SK-N-SH (cell line): ENCODE measurements around the gene TRIM58. TPM values are rescaled to one million over a fixed set of nuclear protein-coding genes. Genes with fewer than 3 reads are reported as not detected.

ENCODE experiments used
- CTCF ChIA-PET: fragments of 300-600, 350-600 bp; formaldehyde crosslinking; extraction: SDS; loops from one replicate; lab custom pipeline; 2021; lab: Yijun Ruan, JAX
- POLR2A ChIA-PET: fragments of 350-600 bp; sonication (Branson Sonifier 250); formaldehyde crosslinking; extraction: SDS; loops from one replicate; lab custom pipeline; 2020; ENCODE audit warnings: antibody characterized with exemption, inconsistent platforms; lab: Yijun Ruan, JAX
- DNase-seq: peaks from one replicate; pipeline ENCODE4 v3.0.0; 2012
- H2AFZ ChIP-seq: fragments of 200-600 bp; sonication (generic); 2 replicates; pipeline ENCODE4 v1.8.1; 2016; ENCODE audit warnings: antibody characterized with exemption, mild to moderate bottlenecking, low read depth
- H3F3A ChIP-seq: fragments of 200-600 bp; sonication (generic); replicated peaks from 2 replicates; pipeline ENCODE3; 2016; ENCODE audit warnings: antibody characterized with exemption, mild to moderate bottlenecking; ENCODE audit not compliant: insufficient read depth
- H3K27ac ChIP-seq, 2 experiments: fragments of 200-500 bp in 1 of 2; fragments of 200-600 bp in 1 of 2; sonication (Bioruptor generic) in 1 of 2; sonication (generic), shearing (Covaris generic) in 1 of 2; 2 replicates each; pipeline versions ENCODE4 v1.5.1 to v1.6.1; 2014 to 2016; ENCODE audit warnings: low read depth in 2 of 2, inconsistent platforms in 1 of 2, low read length in 1 of 2, mild to moderate bottlenecking in 1 of 2, mixed read lengths in 1 of 2
- H3K27me3 ChIP-seq: fragments of 200-600 bp; sonication (generic), shearing (Covaris generic); 2 replicates; pipeline ENCODE4 v1.6.1; 2016; ENCODE audit warnings: mixed run types; ENCODE audit not compliant: insufficient read depth
- H3K36me3 ChIP-seq, 2 experiments: fragments of 200-500 bp in 1 of 2; fragments of 200-600 bp in 1 of 2; sonication (Bioruptor generic) in 1 of 2; sonication (generic) in 1 of 2; replicated peaks in 1 of 2; 2 replicates each; pipeline versions ENCODE3 to v1.5.1; 2014 to 2016; ENCODE audit warnings: low read length in 1 of 2, mild to moderate bottlenecking in 1 of 2; ENCODE audit not compliant: insufficient read depth in 2 of 2, control insufficient read depth in 1 of 2
- H3K4me1 ChIP-seq, 2 experiments: fragments of 200-500 bp in 1 of 2; fragments of 200-600 bp in 1 of 2; sonication (Bioruptor generic) in 1 of 2; sonication (generic), shearing (Covaris generic) in 1 of 2; 2 replicates each; pipeline versions ENCODE4 v1.5.1 to v1.6.1; 2014 to 2016; ENCODE audit warnings: low read depth in 1 of 2, low read length in 1 of 2, mixed run types in 1 of 2; ENCODE audit not compliant: insufficient read depth in 2 of 2, control insufficient read depth in 1 of 2
- H3K4me2 ChIP-seq: fragments of 200-600 bp; sonication (generic), shearing (Covaris generic); 2 replicates; pipeline ENCODE4 v1.6.1; 2017; ENCODE audit warnings: mixed run types
- H3K4me3 ChIP-seq, 2 experiments: fragments of 200-500 bp in 1 of 2; fragments of 200-600 bp in 1 of 2; sonication (Bioruptor generic) in 1 of 2; sonication (generic), shearing (Covaris generic) in 1 of 2; 2 replicates each; pipeline versions ENCODE4 v1.5.1 to v1.8.1; 2014 to 2016; ENCODE audit warnings: low read depth in 2 of 2, inconsistent platforms in 1 of 2, low read length in 1 of 2, mild to moderate bottlenecking in 1 of 2, mixed read lengths in 1 of 2, moderate library complexity in 1 of 2
- H3K79me2 ChIP-seq: fragments of 200-600 bp; sonication (generic); 2 replicates; pipeline ENCODE4 v1.8.1; 2017; ENCODE audit warnings: mild to moderate bottlenecking; ENCODE audit not compliant: insufficient read depth
- H3K9ac ChIP-seq: fragments of 200-600 bp; sonication (generic); 2 replicates; pipeline ENCODE4 v1.6.1; 2017; ENCODE audit warnings: mixed run types
- H3K9me2 ChIP-seq: fragments of 200-600 bp; sonication (generic); 2 replicates; pipeline ENCODE4 v1.6.1; 2017; ENCODE audit warnings: mixed run types
- H3K9me3 ChIP-seq: fragments of 200-600 bp; sonication (generic); 2 replicates; pipeline ENCODE4 v1.6.1; 2017; ENCODE audit warnings: mixed run types, mild to moderate bottlenecking, moderate library complexity
- H4K20me1 ChIP-seq: fragments of 200-600 bp; sonication (generic); 2 replicates; pipeline ENCODE4 v1.6.1; 2017; ENCODE audit warnings: mild to moderate bottlenecking, mixed run types; ENCODE audit not compliant: insufficient read depth
- CHD2 ChIP-seq: fragments of 150-350 bp; IDR thresholded peaks from 2 replicates; pipeline ENCODE4 v1.6.1; 2018; ENCODE audit warnings: low read length; ENCODE audit not compliant: partially characterized antibody
- FOSL2 ChIP-seq: IDR thresholded peaks from 2 replicates; pipeline ENCODE4 v1.4.0; 2012; ENCODE audit warnings: low read depth, mild to moderate bottlenecking, moderate library complexity, borderline replicate concordance
- FOXJ3 ChIP-seq: sonication (generic); formaldehyde crosslinking; IDR thresholded peaks from 2 replicates; pipeline ENCODE4 v1.5.1; 2020; ENCODE audit warnings: mild to moderate bottlenecking, missing genetic modification reagents
- GATA2 ChIP-seq: sonication (generic); formaldehyde crosslinking; IDR thresholded peaks from 2 replicates; pipeline ENCODE4 v1.5.0; 2020; ENCODE audit warnings: mild to moderate bottlenecking, missing genetic modification reagents
- JUND ChIP-seq: IDR thresholded peaks from 2 replicates; pipeline ENCODE4 v1.4.0; 2012
- NRF1 ChIP-seq: IDR thresholded peaks from 2 replicates; pipeline ENCODE4 v1.6.1; 2012; ENCODE audit warnings: low read depth, mild to moderate bottlenecking, low read length
- PBX3 ChIP-seq: IDR thresholded peaks from 2 replicates; pipeline ENCODE4; 2012
- SIN3A ChIP-seq: IDR thresholded peaks from 2 replicates; pipeline ENCODE4 v1.6.1; 2012; ENCODE audit warnings: low read depth, mild to moderate bottlenecking, low read length, moderate library complexity, borderline replicate concordance
- TCF12 ChIP-seq: IDR thresholded peaks from 2 replicates; pipeline ENCODE4 v1.4.0; 2012
- TEAD4 ChIP-seq: IDR thresholded peaks from 2 replicates; pipeline ENCODE4 v1.4.0; 2012; ENCODE audit warnings: mild to moderate bottlenecking, borderline replicate concordance; ENCODE audit not compliant: insufficient read depth
- WGBS: methylation state at CpG from one replicate; pipeline ENCODE4 v1.1.6; 2017; ENCODE audit warnings: low lambda C conversion rate; 5-methylcytosine and 5-hydroxymethylcytosine counted together
- polyA plus RNA-seq, 3 experiments: library from polyadenylated mRNA; depleted of rRNA; stranded (reverse); fragments of >200 nt; gene quantifications; 2 replicates each; pipeline ENCODE4 v1.2.3, GENCODE V29; 2012
- TF ChIP-seq, protein P1 (sequence below): IDR thresholded peaks from 2 replicates; pipeline ENCODE4 v1.4.0; 2012; ENCODE audit warnings: low read depth, borderline replicate concordance

TRIM58 gene
- polyA plus RNA-seq, 1 of the 3 experiments (the other 2 are of a cell fraction): 0.35 TPM

GRCh38 chr1:247906504-247907047 is 49.6 kb downstream of the TRIM58 start:
- 5% methylated on average over 7 of the region's 7 CpGs for WGBS
- ChIA-PET CTCF (no interaction called here), POLR2A (no interaction called here)
- peaks cover 8% of the 10 kb centered on the region for H3F3A ChIP-seq
- no peaks in the 10 kb centered on the region for H3K9me2 ChIP-seq
- H3K36me3 ChIP-seq: no peaks in the 10 kb centered on the region
- H3K79me2 ChIP-seq: no peaks in the 10 kb centered on the region
- peak overlapping the region in 1 of 2 experiments; percentile 66; a peak in 2 of 4 replicates for H3K27ac ChIP-seq
- H3K4me1 ChIP-seq: no peaks in the 10 kb centered on the region
- DNase-seq: no peak
- H3K4me2 ChIP-seq: peak overlapping the region; percentile 61
- no peaks in the 10 kb centered on the region for H3K9me3 ChIP-seq
- no peaks in the 10 kb centered on the region; the same call in 1 of the 2 replicates for H3K27me3 ChIP-seq
- peak overlapping the region; percentile 84; the same call in 1 of the 2 replicates for H2AFZ ChIP-seq
- no peaks in the 10 kb centered on the region for H4K20me1 ChIP-seq
- peak; percentile 51 for TF ChIP-seq PBX3
- TF ChIP-seq, protein P1, sequence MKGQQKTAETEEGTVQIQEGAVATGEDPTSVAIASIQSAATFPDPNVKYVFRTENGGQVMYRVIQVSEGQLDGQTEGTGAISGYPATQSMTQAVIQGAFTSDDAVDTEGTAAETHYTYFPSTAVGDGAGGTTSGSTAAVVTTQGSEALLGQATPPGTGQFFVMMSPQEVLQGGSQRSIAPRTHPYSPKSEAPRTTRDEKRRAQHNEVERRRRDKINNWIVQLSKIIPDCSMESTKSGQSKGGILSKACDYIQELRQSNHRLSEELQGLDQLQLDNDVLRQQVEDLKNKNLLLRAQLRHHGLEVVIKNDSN: no peak
- TF ChIP-seq TEAD4: 0 out of 2 replicates have a peak, but pooled peaks have one; percentile 7
- no peak for TF ChIP-seq SIN3A
- peak; percentile 49 for TF ChIP-seq TCF12
- peak; percentile 67 for TF ChIP-seq FOSL2
- TF ChIP-seq JUND: peak; percentile 40; the same call in 1 of the 2 replicates
- H3K4me3 ChIP-seq: peak overlapping the region; percentile 34 to 58; a peak in 3 of 4 replicates
- peak overlapping the region; percentile 60; the same call in 1 of the 2 replicates for H3K9ac ChIP-seq

DNA sequence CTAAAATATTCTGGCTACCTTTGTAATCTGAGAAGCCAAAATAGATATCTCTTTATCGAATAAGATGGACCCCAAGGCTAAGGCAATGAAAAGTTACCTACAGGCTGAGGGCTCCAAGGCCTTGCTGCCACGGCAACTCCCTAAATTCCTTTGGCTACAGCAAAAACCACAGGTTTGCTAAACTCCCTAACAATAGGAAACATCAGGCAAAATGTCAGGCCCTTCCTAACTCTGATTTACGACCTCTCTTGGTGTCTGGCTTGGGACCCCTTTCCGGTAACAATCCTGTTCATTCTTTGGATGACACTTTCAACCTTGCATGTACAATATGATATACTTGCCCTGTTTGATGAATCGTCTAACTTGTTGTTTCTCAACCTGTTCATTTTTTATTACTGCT is 51.8 kb downstream of the TRIM58 start:
- Histone ChIP-seq H2AFZ (no peak overlapping the region), H3K27ac (no peak overlapping the region), H3K9me2 (no peaks in the 10 kb centered on the region), H3K4me2 (no peak overlapping the region), H3K36me3 (no peaks in the 10 kb centered on the region), H3K4me1 (no peaks in the 10 kb centered on the region), H3K79me2 (no peaks in the 10 kb centered on the region), H4K20me1 (no peaks in the 10 kb centered on the region), H3K27me3 (no peaks in the 10 kb centered on the region; the same call in 1 of the 2 replicates), H3F3A (peaks cover 8% of the 10 kb centered on the region), H3K4me3 (no peak overlapping the region), H3K9me3 (no peaks in the 10 kb centered on the region), H3K9ac (no peak overlapping the region)
- TF ChIP-seq, protein P1: no peak
- TF ChIP-seq NRF1 (no peak), GATA2 (CRISPR knock-in tag) (no peak), CHD2 (no peak), FOXJ3 (CRISPR knock-in tag) (no peak)
- DNase-seq: no peak
- ChIA-PET POLR2A (no interaction called here), CTCF (no interaction called here)
- 17% methylated on average over 5 of the region's 5 CpGs for WGBS
